Common myeloid progenitor, CD34-positive (primary cell): Measurements from ENCODE around the gene ELAC2.
"Not testable (repeated sequence)": the region's sequence is repeated elsewhere in the genome, so short reads cannot be mapped to it uniquely, and the experiment has no call there.

Experiments used
- CTCF ChIA-PET: fragments of 350-600 bp; sonication (Branson Sonifier 250); formaldehyde crosslinking; loops from one replicate; lab custom pipeline; 2021; ENCODE audit warnings: antibody characterized with exemption; lab: Charles Lee
- POLR2A ChIA-PET: fragments of 350-600 bp; sonication (Branson Sonifier 250); formaldehyde crosslinking; loops from one replicate; lab custom pipeline; 2021; ENCODE audit warnings: antibody characterized with exemption; lab: Charles Lee
- DNase-seq, 3 donors: peaks; one replicate each; pipeline versions ENCODE4 v3.0.0 to v3.0.0-alpha.2; 2013
- H3K27ac ChIP-seq, 2 experiments: 1 replicate in 1 of 2; 2 replicates in 1 of 2; pipeline ENCODE4 v1.7.0; 2013; ENCODE audit warnings: inconsistent platforms in 2 of 2, low read length in 2 of 2, mild to moderate bottlenecking in 2 of 2, low read depth in 1 of 2, moderate library complexity in 1 of 2; ENCODE audit not compliant: severe bottlenecking in 2 of 2, insufficient read depth in 1 of 2, poor library complexity in 1 of 2
- H3K27me3 ChIP-seq, 5 experiments: replicated peaks in 2 of 5; 1 replicate in 3 of 5; 2 replicates in 2 of 5; pipeline versions ENCODE4 v1.6.1 to v1.7.0; 2013; ENCODE audit warnings: low read length in 4 of 5, mild to moderate bottlenecking in 2 of 5, moderate library complexity in 2 of 5, inconsistent platforms in 1 of 5; ENCODE audit not compliant: insufficient read depth in 5 of 5, control insufficient read depth in 4 of 5
- H3K36me3 ChIP-seq, 4 experiments: 1 replicate in 2 of 4; 2 replicates in 2 of 4; pipeline versions ENCODE4 v1.6.1 to v1.7.0; 2013; ENCODE audit warnings: low read length in 3 of 4, control low read depth in 1 of 4, mild to moderate bottlenecking in 1 of 4; ENCODE audit not compliant: control insufficient read depth in 4 of 4, insufficient read depth in 4 of 4
- H3K4me1 ChIP-seq, 4 experiments: 1 replicate in 3 of 4; 2 replicates in 1 of 4; pipeline versions ENCODE4 v1.6.1 to v1.7.1; 2013; ENCODE audit warnings: low read length in 3 of 4, mild to moderate bottlenecking in 3 of 4, control low read depth in 1 of 4, inconsistent platforms in 1 of 4, moderate library complexity in 1 of 4; ENCODE audit not compliant: control insufficient read depth in 4 of 4, insufficient read depth in 4 of 4; ENCODE audit errors: control extremely low read depth in 1 of 4
- H3K4me3 ChIP-seq, 7 experiments: 1 replicate in 4 of 7; 2 replicates in 3 of 7; pipeline versions ENCODE4 v1.5.1 to v1.7.0; 2013; ENCODE audit warnings: mild to moderate bottlenecking in 7 of 7, low read length in 6 of 7, moderate library complexity in 6 of 7, inconsistent platforms in 2 of 7, low read depth in 2 of 7, control low read depth in 1 of 7; ENCODE audit not compliant: insufficient read depth in 4 of 7, control insufficient read depth in 1 of 7; ENCODE audit errors: extremely low read depth in 1 of 7
- H3K9me3 ChIP-seq, 5 experiments: 1 replicate in 4 of 5; 2 replicates in 1 of 5; pipeline versions ENCODE4 v1.6.1 to v1.7.1; 2013; ENCODE audit warnings: low read length in 4 of 5, mild to moderate bottlenecking in 2 of 5, inconsistent platforms in 1 of 5, low read depth in 1 of 5, moderate library complexity in 1 of 5; ENCODE audit not compliant: control insufficient read depth in 4 of 5, insufficient read depth in 2 of 5; ENCODE audit errors: control extremely low read depth in 1 of 5
- WGBS: methylation state at CpG from one replicate; pipeline ENCODE4 v1.1.5; 2013; ENCODE audit not compliant: insufficient coverage; 5-methylcytosine and 5-hydroxymethylcytosine counted together

Gene ELAC2

DNA sequence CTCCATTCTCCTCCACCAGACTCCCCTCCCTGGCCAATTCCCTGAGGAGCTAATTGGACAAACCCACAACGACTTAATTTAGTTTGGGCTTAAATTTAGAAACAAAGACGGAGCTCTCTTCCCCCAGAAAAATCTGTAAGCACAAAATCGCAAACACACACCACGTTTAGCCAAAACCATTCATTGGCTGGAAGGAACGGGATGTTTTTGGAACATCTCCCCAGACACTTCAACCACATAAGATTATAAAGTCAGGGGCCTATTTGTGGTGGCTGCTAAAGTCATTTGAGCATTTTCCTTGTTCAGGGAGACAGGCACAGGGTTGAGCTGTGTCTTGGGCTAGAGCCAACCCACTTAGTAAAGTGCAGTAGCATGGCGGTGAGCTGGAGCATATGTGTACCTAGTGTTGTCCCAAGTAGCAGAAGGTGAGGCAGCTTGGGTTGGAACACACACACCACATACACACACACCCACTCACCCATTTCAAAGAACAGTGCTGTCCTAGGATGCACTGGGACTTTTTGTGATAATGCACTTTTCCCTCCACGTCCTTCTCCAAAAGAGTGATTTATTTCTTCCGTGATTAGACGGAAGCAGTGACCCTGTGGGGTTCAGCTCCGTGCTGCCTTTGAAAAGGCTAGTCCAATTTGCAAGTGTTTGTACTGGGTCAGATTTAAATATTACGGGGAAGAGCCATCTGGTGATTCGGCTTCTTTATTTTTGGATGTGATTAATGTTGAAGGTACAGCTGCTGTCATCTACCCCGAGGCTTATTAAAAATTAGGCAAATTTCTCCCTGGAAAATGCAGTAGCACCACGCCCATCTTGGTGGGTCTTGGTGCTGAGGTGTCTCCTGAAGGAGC, 32.2 kb downstream of the ELAC2 start:
- H3K4me1 ChIP-seq, result no peaks in the 10 kb centered on the region
- no peaks in the 10 kb centered on the region for H3K27me3 ChIP-seq
- no peak for DNase-seq
- peaks cover 2 to 12% (median 7%) of the 10 kb centered on the region in 4 experiments for H3K36me3 ChIP-seq
- POLR2A ChIA-PET, result no interaction called here
- no peaks in the 10 kb centered on the region for H3K9me3 ChIP-seq
- H3K4me3 ChIP-seq, result no peak overlapping the region
- CTCF ChIA-PET, result no interaction called here
- no peak overlapping the region for H3K27ac ChIP-seq
- WGBS, result 94% methylated on average over 11 of the region's 14 CpGs

DNA sequence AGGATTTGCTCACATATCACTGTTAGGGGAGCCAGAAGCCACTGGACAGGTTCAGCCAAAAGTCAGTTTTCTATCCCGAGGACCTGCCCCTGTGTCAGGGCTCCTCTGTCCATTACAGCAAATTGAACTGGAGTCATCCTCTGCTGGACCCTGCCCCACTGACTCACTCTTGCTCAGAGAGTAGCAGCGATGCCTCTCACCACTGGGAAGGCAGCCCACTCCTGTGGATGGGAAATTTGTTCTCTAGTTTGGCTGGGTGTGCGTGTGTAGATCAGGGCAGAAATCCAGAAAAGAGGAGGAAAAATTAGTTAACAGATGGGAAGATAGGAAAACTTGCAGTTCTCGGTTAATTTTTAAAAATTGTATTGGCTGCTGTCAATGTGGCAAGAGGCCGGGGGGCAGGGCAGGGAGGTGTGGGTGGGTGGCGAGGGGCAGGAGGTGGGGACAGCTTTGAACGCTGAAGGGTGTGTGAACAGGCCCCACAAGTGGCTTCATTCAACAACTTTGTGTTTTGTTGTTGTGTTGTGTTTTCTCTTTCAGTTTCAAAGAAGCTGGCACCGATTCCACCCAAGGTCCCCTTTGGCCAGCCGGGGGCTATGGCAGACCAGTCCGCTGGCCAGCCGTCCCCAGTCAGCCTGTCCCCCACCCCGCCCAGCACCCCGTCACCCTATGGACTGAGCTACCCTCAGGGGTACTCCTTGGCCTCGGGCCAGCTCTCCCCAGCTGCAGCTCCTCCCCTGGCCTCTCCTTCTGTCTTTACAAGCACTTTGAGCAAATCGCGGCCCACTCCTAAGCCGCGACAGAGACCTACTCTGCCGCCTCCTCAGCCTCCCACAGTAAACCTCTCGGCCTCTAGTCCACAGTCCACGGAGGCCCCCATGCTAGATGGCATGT, 33.6 kb downstream of the ELAC2 start:
- H3K27me3 ChIP-seq, result no peaks in the 10 kb centered on the region
- H3K36me3 ChIP-seq, result peaks cover 0 to under 1% (median 0%) of the 10 kb centered on the region in 4 experiments
- no peak overlapping the region for H3K4me3 ChIP-seq
- ChIA-PET POLR2A (no interaction called here), CTCF (no interaction called here)
- no peaks in the 10 kb centered on the region for H3K9me3 ChIP-seq
- no peak for DNase-seq
- WGBS, result 95% methylated on average over 17 of the region's 21 CpGs
- no peak overlapping the region for H3K27ac ChIP-seq
- H3K4me1 ChIP-seq, result no peaks in the 10 kb centered on the region

DNA sequence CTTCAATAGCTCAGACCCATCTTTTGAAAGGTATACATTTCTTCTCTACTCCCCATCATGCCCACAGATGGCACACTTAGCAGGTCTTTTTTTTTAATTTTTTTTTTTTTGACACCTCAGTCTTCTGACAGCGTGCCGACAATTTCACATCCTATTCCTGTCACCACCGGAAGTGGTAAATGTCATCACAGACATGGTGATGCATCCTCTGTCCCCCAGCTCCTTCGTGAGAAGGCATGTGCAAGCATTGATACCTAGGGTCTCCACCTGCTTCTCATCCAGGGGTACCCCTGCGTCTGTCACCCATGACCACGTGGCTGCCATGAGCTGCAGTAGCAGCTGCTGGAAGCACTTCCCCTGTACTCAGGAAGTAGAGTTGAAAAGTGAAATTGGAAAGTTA, 35.6 kb downstream of the ELAC2 start:
- Histone ChIP-seq H3K4me1 (no peaks in the 10 kb centered on the region), H3K9me3 (no peaks in the 10 kb centered on the region), H3K36me3 (no peaks in the 10 kb centered on the region), H3K4me3 (no peak overlapping the region), H3K27ac (no peak overlapping the region), H3K27me3 (no peaks in the 10 kb centered on the region)
- POLR2A ChIA-PET, result no interaction called here
- peak in 1 of 3 donors; percentile 1 for DNase-seq
- 90% methylated on average over 4 of the region's 6 CpGs for WGBS
- CTCF ChIA-PET, result no interaction called here

DNA sequence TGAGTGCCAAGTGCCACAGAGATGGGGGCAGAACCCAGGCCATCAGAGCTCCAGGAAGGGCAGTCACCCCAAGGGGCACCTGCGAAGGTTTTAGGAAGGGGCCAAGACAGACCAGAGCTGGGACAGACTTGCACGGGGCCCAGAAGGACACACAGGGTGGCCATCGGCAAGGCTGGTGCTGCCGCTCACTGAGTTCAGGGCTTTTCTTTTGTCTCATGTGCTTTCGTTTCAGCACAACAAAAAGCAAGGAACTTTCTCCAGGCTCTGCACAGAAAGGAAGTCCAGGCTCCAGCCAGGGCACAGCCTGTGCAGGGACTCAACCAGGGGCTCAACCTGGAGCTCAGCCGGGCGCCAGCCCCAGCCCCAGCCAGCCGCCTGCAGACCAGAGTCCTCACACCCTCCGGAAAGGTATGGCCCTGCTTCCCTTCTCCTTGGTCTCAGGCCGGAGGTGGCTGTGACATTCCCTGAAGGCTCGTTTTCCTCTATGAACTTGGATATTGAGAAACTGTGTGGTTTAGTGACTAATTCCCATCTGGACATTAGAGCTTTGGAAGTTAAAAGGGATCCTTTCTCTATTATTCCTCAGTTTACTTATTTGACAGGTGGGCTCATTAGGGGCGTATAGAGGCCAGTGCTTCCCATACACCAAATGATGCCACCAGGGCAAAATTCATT, 37.9 kb downstream of the ELAC2 start:
- H3K36me3 ChIP-seq, result no peaks in the 10 kb centered on the region
- ChIA-PET POLR2A (interaction anchor here (0.5 kb wide), 1 partner anchor 1667 kb away, joined by 3 read pairs; no protein-coding TSS in a partner anchor), CTCF (no interaction called here)
- no peaks in the 10 kb centered on the region for H3K9me3 ChIP-seq
- H3K4me3 ChIP-seq, result no peak overlapping the region
- peaks cover 0 to 4% (median 2%) of the 10 kb centered on the region in 5 experiments for H3K27me3 ChIP-seq
- no peak for DNase-seq
- WGBS, result 92% methylated on average over 7 of the region's 12 CpGs
- no peak overlapping the region for H3K27ac ChIP-seq
- H3K4me1 ChIP-seq, result no peaks in the 10 kb centered on the region

DNA sequence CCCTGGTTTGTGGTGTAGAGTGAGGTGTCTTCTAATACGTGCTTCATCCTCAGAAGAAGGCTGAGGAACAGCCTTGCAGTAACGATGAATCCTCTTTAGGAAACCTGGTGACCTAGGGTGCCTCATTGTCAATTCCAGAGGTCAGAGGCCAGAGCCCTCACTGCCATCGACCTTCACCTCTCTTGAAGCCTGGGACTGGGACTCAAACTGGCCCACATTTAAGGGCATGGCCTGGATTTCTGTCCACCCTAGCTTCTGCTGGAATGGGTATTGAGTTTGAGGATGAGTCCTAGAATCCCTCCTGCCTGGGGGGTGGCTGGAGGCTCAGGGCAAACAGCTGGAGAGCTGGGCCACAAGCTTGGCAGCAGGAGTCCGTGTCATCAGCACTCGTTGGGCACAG, 38.6 kb downstream of the ELAC2 start:
- ChIA-PET POLR2A (no interaction called here), CTCF (no interaction called here)
- Histone ChIP-seq H3K27ac (no peak overlapping the region), H3K36me3 (no peaks in the 10 kb centered on the region), H3K9me3 (no peaks in the 10 kb centered on the region), H3K4me3 (no peak overlapping the region), H3K27me3 (peaks cover 0 to 11% (median 3%) of the 10 kb centered on the region in 5 experiments), H3K4me1 (peaks cover 0 to 2% (median under 1%) of the 10 kb centered on the region in 4 experiments)
- 100% methylated on average over 3 of the region's 5 CpGs for WGBS
- DNase-seq, result no peak

DNA sequence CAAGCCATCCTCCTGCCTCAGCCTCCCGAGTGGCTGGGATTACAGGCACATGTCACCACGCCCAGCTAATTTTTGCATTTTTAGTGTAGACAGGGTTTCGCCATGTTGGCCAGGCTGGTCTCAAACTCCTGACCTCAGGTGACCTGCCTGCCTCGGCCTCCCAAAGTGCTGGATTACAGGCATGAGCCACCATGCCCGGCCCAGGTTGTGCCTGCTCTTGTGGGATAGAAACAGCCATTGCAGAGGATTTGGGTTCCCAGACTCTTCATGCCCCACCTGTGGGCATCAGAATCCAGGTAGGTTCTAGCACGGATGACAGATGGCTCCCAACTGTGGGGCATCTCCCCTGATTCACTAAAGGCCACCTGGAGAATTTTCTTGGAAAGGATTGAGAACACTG, 39.0 kb downstream of the ELAC2 start:
- H3K27ac ChIP-seq, H3K9me3 ChIP-seq, CTCF ChIA-PET, H3K36me3 ChIP-seq, H3K4me3 ChIP-seq, POLR2A ChIA-PET, H3K4me1 ChIP-seq, DNase-seq: not testable (repeated sequence)
- WGBS, result 95% methylated on average over 6 of the region's 6 CpGs
- peaks cover 0 to 16% (median 3%) of the 10 kb centered on the region in 5 experiments for H3K27me3 ChIP-seq
